Measurements from ENCODE around the gene SULT2A1.
"Not testable (repeated sequence)": the region's sequence is repeated elsewhere in the genome, so short reads cannot be mapped to it uniquely, and the experiment has no call there.

Gene SULT2A1

DNA sequence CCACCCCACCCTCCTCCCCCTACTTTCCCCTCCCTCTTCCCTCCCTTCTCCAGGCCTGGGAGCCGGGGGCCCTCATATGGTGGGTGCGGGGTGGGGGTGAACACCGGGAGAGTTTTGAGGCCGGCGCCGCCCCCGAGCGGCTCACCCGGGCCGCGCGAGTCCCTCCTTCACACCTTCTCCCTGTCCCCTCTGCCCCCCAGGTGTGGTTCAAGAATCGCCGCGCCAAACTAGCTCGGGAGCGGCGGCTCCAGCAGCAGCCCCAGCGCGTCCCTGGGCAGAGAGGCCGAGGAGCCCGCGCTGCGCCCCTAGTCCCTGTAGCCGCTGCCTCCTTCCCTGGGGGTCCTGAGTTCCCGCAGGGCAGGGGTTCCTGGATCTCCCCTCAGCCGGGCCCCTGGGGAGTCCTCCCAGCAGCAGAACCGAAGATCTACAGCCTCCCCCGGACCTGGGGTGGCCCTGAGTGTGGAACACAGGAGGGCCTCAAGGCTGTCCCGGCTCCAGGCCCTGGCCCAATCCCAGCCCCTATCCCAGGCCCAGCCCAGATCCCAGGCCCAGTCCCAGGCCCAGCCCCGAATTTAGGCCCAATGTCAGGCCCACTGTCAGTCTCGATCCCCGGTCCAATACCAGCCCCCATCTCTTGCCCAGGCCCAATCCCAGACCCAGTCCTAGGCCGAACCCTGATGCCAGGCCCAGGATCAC is 25.4 kb downstream of the SULT2A1 start:
- DNase-seq (ENCODE audit: low spot score) = no peak

DNA sequence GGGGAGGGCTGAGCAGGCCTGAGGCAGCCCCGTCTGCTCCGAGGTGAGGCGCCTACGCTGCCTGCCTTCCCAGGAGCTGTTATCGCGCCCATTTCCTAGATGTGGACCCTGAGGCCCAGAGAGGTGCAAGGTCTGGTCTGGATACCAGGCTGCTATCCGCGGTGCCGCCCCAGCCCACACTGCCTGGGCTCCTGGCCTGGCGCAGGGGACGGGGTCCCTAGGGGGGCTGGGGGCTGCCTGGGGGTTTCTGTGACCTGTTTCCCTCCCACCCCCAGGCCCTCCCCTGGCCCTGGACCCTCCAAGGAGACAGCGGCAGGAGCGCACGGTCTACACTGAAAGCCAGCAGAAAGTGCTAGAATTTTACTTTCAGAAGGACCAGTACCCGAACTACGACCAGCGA is 26.3 kb downstream of the SULT2A1 start:
- not testable (repeated sequence) for DNase-seq (ENCODE audit: low spot score)

DNA sequence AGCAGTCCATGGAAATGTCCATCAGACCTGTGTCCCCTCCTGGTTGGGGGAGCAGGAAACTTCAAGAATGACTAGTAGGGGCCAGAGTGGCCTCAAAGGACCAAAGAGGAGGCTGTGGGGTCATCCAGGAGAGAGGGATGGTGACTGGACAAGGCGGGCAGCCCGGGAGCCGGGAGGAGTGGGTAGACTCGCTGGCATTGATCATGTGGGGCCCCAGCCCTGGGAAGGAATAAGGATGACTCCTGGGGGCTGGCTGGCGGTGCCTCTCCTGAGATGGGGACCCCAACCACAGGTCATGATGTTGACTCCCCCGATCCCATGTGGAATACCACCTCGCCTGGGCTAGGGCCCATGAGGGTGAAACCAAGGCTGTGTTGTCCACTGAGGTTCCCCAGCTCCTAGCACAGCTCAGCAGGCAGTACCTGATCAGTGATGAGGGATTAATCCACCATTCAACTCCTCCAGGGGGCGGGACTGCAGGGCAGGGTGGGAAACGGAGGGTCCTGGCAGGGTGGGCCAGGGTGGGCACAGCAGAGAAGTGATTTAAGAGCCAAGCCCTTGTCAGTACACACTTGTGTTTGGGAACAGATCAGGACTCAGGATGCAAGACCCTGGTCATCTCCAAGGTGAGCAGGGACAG is 27.3 kb downstream of the SULT2A1 start, which contains the start of gene TPRX2:
Gene TPRX2, plus strand, starts transcription at position 590 of the 640 bp plus-strand sequence. Its CDS starts 12 bp downstream, at position 602.
- not testable (repeated sequence) for DNase-seq (ENCODE audit: low spot score)

DNA sequence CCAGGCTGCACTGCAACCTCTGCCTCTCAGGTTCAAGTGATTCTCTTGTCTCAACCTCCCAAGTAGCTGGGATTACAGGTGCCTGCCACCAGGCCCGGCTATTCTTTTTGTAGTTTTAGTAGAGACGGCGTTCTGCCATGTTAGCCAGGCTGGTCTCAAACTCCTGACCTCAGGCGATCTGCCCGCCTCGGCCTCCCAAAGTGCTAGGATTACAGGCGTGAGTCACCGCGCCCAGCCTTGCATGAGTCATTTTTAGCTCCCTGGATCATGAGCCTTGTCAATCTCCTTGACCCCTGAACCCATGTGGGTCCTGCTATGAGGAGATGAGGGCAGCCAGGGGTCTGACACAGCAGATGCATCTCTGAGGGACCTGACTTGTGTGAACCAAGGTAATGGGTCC is 27.9 kb downstream of the SULT2A1 start:
- DNase-seq (ENCODE audit: low spot score) = not testable (repeated sequence)

DNA sequence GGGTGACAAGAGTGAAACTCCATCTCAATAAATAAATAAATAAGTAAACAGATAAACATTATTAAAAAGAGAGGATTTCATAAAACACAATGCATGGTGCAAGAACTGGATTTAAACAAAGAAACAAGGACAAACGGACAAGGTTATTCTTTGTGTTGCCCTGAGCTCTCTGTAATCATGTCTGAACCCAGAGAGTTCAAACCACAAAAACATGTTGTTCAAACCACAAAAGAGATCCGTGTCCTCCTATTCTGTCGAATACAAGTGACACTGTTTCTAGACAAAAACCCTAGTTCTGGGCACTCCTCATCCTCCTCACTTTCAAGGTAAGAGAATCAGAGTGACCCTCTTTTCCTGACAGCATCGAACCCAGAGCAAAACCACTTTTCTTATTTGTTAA is 31.7 kb downstream of the SULT2A1 start:
- DNase-seq (ENCODE audit: low spot score) = no peak

DNA sequence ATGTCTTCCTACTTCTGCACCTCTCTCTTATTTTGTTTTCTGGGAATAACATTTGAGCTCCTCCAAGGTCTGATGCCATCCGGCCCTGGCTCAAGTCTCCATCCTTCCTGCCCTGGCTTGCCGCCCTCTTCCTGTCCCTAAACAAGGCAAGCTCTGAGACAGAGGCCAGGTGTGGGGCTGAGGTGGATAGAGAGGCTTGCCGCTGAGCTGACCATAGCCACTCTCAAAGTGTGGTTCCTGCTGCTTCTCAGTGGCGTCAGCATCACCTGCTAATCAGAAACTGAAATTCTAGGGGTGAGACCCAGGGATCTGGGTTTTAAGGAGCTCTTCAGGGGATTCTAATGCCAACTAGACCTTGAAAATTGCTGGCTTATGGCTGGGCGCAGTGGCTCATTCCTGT is 33.1 kb downstream of the SULT2A1 start:
- DNase-seq (ENCODE audit: low spot score) = no peak

DNA sequence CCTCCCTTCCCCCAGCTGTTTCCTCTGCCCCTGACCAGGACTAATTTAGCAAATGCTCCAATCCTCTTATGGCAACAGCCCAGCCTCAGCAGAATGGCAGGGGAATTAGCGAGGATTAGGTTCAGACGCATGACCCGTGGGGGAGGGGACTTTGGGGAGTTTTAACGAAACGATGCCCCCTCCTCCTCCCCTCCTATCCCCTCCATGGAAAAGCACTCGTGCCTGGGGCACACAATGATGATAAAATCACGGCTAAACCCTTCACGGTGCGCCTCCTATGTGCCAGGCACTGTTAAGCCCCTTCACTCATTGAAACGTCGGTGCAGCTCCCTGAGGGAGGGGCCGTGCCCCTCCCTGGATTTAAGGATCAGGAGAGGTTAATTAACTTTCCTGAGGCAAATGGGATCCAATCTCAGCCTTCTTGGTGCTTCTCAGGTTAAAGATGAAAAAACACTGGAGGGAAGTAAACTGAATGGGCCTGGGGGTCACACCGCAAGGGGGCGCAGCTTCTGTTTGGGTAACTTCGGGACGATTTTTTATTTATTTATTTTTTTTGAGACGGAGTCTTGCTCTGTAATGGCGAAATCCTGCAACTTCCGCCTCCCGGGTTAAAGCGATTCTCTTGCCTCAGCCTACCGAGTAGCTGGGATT is 37.2 kb downstream of the SULT2A1 start:
- no peak for DNase-seq (ENCODE audit: low spot score)

DNA sequence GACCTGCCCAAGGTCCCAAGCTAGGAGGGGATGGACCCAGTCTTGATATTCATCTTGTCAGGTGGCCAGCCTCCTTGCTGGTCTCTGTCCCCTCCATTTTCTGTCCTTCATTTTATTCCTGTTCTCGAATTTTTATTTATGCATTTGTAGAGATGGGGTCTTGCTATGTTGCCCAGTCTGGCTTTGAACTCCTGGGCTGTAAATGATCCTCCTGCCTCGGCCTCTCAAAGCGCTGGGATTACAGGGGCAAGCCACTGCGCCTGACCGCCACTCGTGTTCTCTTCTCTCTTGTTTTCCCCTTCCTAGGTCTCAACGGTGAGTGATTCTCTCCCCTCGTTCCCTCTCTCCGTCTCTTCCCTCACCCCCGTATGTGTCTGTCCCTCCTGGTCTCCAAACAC is 37.7 kb downstream of the SULT2A1 start:
- DNase-seq (ENCODE audit: low spot score) = no peak

DNA sequence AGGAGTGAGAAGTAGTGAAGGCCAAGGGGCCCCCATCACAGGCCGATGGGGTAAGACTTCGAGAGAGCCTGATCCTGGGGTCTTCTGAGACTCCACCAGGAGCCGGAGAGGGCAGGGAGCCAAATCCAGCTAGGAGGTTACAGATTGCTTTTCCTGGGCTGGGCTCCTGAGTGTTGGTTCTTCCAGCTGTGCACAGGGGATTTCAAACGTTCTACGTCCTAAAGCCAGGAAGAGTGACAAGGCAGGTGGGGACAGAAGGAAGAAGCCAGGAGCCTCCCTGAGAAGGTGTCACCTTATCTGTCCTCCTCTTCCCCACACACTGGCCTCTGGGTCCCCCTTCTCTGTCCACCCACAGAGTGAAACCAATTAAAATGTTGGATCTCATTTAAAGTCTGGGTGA is 43.2 kb downstream of the SULT2A1 start:
- no peak for DNase-seq (ENCODE audit: low spot score)

DNA sequence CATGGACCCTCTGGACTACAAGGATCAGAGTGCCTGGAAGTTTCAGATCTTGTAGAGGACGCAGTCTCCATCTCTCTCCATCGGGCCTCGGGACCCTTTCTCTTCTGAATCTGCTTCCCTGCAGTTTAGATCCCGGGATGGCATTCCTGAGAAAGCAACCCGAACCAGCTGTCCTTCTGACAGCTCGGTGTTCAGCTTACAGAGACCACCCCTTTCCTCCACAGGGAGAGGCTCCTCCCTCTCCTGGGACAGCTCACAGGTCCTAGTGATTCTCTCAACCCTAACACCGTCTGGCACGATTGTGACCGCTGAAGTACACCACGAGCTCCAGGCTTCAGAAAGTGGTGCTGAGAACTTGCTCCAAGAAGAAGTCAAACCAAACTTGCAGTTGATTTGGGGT is 46.2 kb downstream of the SULT2A1 start:
- DNase-seq (ENCODE audit: low spot score) = no peak

DNA sequence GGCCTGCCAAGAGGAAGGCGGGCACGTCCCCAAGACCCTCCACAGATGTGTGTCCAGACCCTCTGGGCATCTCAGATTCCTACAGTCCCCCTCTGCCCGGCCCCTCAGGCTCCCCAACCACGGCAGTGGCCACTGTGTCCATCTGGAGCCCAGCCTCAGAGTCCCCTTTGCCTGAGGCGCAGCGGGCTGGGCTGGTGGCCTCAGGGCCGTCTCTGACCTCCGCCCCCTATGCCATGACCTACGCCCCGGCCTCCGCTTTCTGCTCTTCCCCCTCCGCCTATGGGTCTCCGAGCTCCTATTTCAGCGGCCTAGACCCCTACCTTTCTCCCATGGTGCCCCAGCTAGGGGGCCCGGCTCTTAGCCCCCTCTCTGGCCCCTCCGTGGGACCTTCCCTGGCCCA is 46.7 kb downstream of the SULT2A1 start:
- DNase-seq (ENCODE audit: low spot score) = no peak

DNA sequence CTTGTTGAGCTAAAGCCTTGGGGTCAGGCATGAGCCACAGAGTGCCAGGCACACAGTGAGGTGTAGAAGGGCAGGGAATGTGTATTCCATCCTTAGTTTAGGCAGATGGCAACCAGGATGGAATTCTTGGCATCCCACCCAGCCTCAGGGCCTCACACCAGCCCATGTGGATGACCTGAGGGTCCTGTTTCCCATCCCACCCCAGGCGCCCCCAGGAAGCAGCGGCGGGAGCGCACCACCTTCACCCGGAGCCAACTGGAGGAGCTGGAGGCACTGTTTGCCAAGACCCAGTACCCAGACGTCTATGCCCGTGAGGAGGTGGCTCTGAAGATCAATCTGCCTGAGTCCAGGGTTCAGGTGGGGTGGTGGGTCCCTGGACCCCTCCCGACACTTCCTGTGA is 50.1 kb downstream of the SULT2A1 start:
- no peak for DNase-seq (ENCODE audit: low spot score)

DNA sequence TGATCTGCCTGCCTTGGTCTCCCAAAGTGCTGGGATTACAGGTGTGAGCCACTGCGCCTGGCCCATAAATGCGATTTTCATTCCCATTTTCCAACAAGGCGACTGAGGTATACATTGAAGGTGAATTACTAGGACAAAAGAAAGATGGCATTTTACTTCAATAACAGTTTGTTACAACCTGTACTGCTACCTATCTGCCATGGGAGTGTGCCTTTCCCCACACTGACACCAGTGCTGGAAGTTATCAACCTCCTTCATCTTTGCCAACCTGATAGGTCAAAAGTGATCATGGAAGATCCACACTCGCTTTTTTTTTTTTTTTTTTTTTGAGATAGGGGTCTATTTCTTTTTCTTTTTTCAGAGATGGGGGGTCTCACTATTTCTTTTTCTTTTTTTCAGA is 53.4 kb downstream of the SULT2A1 start:
- no peak for DNase-seq (ENCODE audit: low spot score)

DNA sequence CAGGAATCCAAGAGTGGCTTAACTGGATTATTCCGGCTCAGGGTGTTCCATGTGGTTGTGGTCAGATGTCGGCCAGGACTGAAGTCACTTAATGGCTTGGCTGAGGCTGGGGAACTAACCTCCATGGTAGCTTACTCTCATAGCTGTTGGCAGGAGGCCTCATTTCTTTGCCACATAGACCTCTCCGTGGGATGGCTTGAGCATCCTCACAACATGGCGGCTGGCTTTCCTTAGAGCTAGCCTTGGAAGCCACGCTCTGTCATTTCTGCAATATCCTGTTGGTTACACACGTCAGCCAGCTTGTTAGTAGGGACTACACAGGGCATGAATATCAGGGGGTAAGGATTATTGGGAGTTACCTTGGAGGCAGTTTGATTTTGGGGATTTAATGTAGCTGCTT is 59.3 kb downstream of the SULT2A1 start:
- no peak for DNase-seq (ENCODE audit: low spot score)

DNA sequence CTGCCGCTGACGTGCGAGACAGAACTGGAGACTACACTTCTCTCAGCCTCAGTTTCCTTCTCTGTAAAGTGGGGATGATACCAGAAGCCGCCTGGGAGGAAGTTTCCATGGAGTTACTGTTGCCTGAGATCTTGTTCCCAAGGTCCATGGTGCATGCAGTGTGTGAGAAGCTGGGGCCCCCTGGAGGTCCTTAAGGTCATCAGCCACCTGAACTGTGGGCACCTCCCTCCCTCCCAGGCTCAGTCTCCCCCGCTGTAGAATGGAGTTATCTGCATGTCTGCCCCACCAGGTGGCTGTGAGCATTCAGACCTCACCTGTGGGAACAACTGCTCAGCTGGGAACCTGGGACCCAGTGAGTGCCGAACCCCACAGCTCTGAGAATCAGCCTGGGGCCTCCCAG is 61.7 kb downstream of the SULT2A1 start:
- no peak for DNase-seq (ENCODE audit: low spot score)

DNA sequence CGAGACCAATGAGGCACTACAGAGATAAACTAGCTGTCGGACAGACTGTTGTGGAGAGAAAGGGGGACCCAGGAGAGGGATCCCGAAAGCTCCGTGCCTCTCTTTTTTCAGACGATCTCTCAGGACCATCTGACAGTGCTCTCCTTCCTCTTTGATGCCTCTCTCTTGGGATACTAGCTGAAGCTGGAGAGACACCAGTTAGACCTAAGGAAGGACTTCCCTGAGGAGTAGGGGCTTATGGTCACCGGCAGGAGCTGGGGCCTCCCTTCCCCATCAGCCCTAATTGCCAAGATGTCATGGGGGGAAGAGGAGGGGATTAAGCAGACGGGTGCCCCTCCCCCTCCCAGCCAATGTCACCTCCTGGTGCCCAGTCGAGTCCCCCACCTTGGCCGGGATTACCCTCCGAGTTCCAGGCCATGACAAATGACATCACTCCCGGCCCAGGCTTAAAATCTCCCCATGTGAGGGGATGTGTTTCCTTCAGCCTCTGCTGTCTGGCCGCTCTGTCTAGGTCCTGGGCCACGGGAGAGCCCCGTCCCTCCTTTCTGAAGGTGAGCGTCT is 64.6 kb downstream of the SULT2A1 start, which contains the start of gene CRX:
Gene CRX, plus strand, starts transcription at position 478 of the 561 bp plus-strand sequence. CDS start 12,507 bp downstream, outside the sequence.
- no peak for DNase-seq (ENCODE audit: low spot score)
